Dermis blood vessel endothelial cell (primary cell): ENCODE measurements around the gene ELMO1. TPM values are rescaled to one million over a fixed set of nuclear protein-coding genes. Genes with fewer than 3 reads are reported as not detected.

ENCODE experiments used
- DNase-seq: peaks from one replicate; pipeline ENCODE4 v3.0.0; 2010
- total RNA-seq: library from RNA; depleted of rRNA; stranded (reverse); fragments of >200 nt; gene quantifications from 2 replicates; pipeline ENCODE4 v1.2.3, GENCODE V29; 2014

Gene ELMO1
- total RNA-seq, 1 donor from 2014 or later: 109 TPM

DNA sequence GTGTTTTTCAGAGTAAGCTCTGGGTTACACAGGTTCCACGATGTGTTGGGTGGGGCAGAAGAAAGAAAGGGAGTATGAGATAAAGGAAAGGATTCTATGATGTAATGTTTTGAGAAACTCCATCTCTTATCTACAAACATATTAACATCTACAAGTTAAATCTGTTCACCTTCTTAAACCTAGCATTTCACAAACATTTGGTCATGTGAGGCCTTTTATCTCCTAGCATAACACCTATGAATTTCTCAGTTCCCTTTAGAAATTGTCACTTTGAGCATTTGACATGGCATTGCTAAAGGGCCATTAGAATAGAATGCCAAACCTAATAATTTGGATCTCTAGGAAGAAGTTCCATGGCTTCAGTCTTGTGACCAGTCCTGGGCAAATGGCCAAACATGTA, 507.3 kb downstream of the ELMO1 start:
- no peak for DNase-seq

DNA sequence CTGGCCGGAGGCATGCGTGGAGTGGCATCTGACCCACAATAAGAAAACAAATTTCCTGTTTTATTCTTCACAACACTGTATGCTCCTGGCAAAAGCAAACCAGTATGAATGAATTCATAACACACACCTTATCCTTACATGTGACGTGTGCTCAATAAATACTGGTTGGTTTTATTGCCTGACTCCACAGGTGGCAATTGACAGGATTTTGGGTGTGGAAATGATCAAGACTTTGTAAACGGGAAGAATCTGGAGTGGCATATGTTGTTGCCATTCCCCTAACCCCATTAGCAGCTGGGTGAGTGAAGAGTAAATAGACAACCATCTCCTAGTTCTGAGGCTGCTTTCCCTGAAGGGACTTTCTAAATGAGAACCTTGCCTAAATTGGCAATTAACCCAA, 508.8 kb downstream of the ELMO1 start:
- no peak for DNase-seq

DNA sequence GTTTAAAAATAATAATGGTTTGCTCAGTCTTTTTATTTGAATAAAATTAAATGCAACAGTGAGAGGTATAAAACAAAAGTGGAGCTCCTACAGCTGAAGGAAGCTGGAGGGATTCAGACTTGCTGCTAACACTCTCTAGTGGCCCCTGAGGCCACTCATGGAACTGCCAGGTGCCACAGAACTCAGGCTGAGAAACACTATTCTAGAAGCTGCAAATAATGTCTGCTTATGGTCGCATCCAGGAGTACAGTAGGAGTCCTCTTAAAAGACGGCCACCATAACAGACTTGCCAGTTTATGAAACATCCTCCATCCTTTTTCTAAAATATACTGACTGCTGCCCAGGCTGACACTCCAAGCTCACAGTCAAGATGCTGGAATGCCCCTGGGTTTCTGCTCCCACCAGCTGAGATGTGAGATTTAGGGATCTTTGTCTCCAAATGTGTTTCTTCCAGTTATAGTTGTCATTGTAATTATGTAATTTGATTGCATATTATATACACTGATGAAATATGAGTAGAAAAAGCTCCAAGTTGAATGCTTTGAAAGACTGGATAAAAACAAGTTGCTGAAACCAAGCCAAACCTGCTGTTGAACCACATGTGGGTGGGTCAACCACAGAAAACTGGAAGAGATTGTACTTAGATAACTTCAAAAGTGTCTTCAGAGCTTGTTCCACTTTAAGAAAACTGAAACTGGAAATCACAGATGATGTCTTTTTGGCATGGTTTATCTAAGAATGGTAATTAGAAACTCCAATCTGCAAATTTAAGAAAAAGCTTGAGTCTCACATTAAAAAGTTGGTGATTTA, 510.7 kb downstream of the ELMO1 start:
- DNase-seq: no peak

DNA sequence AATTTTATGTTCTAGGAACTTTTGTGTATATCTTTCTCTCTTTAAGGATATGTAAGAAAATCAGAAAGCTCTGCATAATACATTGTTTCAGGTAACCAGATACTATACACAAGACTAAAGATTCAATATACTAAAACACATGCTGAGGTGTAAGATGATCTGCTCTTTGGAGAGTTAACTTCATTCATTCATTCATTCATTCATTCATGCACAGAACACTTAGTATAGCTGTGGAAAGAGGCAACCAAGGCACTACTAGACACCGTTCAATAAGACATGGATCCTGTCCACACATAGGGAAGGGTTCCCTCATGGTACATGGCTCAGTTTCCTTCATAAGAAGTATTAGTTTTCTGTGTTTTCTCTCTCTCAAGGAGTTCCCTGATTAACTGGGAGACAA, 516.8 kb downstream of the ELMO1 start:
- no peak for DNase-seq

DNA sequence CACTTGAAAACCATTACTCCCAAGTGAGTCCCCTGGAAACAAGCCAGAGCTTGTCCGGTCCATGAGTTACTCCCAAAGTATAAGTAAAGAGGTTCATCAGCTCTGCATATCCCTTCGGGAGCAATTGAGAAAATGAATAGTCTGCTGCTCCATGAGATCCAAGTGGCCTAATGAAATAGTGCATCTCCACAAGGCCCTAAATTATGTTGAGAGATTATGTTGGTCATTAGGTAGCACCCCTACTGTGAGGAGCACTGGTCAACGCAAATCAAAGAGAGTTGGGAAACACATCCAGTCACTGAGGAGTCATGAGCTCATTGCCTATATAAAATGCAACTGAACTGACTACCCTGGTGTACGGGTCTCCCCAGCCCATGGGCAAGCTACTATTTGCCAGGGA, 518.9 kb downstream of the ELMO1 start:
- DNase-seq: no peak

DNA sequence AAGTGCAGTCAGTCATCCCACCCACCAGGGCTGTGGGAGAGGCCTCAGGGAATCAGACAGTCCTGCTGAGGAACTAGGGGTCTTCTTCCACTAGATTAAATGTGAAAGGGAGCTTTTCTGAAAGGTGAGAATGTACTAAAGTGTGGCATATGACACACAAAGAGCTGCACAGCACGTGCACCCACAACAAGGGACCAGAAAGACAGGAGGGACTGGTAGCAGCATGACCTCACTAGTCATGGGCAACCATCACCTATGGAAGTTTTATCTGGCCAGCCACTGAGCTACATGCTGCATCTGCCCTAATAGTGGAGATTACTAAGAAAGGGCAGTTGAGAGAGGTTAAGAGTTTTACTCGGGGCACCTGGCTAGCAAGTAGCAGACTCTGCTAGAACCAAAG, 519.9 kb downstream of the ELMO1 start:
- DNase-seq: no peak

DNA sequence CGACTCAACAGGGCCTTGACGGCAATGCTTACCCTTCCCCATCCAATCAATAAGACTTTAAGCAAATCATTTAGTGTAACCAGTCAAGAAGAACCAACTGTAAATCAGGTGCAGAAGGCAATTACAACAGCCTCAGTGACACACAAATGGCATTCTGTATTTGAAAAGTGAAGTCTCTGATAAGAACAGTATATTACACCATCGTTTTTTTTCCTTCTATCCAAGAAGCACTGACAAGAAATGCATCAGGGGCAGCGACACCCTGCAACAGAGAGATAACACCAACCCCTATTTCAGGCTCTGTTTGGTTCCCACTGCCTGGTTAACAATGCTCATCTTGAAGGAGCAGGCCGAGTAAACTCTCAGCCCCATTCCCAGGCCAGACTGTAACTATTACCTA, 520.4 kb downstream of the ELMO1 start:
- DNase-seq: no peak

DNA sequence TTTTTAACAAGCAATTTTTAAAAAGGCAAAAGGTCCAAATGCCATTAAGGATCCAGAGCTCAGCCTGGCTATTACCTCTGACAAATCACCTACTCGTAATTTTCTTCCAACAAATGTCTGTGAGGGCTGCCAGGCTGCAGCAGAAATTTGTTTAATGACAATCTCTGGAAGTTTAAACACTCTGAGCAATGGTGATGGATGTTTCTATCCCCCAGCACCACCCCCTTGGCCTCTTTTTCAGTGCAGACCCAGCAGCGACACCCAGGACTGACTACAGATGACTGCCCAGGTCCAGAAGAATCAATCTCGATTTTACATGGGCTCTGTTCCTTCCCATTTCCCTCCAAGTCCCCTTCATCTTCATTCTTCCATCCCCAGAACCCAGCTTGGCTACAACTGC, 523.0 kb downstream of the ELMO1 start:
- DNase-seq: no peak

DNA sequence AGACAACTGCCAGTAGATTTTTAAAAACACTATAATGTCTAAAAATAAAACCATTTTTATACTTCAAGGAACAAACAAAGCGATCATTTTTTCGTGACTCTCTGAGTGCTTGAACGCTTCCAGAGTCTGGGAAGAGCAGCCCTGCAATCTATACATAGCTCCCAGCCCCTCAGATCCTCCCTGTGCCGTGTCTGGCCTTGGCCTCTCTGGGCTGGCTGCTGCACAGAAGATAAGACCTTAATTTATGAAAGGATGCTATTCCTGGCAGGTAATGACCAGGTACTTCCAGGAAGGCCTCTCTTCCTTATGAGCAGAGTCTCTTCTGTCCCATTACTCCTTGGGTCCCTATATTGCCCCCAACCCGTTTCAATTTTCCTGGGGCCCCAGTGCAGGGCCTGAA, 523.5 kb downstream of the ELMO1 start:
- DNase-seq: no peak

DNA sequence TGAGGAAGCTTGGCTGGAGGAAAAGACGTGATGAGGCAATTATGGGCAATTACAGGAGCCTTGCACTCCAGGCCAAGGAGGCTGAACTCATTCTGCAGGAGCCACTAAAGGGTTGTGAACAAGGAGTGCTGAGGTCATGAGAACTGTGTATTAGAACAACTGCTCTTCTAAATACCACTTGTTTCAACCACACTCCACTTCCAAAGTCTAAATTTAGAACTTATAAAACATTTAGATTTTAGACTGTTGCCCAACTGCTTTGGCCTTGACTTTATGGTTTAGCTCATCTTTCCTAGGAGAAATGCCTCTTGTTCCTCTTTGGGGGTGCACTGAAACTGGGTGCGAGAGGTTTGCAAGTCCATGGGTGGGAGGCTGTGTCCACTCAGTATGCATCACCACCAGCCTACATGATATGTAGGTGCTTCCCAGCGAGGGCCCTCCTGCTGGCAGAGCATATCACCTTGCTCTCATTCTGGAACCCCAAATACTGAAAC, 524.7 kb downstream of the ELMO1 start:
- DNase-seq: no peak

DNA sequence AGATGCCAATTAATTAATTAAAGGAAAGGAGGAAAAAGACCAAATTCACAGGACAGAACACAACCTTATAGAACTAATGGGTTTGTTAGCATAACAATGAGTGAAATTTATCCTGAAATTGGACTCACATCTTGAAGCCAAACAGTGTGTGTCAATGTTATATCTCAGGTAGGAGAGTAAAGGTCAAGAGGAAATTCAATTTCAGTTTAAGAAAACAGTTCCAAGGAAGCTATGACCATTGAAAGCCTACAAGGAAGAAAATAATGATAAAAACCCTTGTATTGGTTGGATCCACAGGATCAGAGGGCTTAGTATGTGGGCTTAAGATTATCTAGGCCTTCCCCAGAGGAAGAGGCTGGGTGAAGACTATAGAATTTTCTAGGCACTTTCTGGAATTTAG, 525.5 kb downstream of the ELMO1 start:
- no peak for DNase-seq

DNA sequence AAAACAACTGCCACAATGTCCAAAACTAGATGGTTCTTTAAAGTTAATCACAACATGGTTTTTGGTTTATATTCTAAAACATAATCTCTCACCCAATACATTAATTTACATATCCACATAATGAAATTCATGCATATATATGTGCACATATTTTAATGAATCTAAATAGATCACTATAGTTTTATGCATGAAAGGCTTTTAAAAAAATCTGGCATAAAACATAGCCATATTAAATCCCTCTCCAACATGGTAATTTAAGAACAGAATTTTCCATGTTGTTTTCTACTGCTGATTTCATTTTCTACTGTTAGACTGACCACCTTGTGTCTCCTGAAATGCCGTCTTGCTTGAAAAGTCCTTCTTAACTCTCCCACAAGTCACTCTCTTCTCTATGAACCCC, 528.2 kb downstream of the ELMO1 start:
- no peak for DNase-seq

DNA sequence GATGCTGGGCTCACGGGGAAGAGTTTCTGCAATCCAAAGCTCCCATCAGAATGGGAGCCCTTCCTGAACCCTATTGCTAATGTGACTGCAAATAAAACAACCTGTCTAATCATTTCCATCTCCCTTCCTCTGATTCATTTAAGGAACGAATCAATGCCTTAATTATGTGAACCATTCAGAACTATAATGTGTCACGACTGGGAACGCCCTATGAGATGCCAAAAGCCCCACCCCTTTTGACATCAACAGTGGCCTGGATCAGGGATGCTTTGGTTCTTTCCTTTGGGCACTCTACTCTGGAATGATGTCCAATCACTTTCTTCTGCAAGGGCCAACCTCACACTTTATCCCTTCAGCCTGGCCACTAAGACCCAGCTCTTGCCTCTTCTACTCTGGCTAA, 528.9 kb downstream of the ELMO1 start:
- DNase-seq: no peak

DNA sequence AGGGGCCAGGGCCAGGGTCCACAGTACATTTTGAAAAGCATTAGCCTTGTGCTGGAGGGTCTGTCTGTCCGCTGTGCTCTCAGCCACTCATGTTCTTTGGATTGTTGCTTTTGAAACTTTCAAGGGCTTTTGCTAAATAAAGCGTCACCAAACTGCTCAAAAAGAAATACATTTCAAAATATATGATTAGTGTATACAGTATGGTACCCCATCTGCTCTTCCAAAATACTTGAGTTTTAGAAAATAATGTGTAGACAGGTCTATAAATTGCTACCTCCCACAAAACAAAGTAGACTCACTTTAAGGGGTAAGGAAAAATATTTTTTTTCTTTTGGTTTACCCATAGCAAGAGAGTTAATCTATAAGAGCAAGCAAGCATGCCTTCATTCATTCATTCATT, 530.1 kb downstream of the ELMO1 start:
- DNase-seq: no peak

DNA sequence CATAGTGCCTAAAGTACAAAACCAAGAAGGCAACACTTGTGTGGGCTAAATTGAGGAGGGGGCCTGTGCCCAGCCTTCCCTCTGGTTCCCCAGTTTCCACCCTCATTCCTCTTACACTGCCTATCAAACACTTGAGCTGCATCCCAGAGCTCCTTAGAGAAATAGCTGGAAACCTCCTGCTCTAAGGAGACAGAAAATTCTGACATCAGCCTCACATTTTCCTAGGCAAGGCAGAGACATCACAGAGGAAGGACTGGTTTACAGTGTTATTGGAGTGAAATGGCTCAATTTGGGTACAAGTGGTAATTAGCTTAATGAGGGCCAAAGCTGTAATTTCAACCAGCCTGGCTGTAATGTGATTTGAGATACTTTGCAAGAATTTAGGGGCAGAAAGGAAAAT, 532.0 kb downstream of the ELMO1 start:
- DNase-seq: no peak

DNA sequence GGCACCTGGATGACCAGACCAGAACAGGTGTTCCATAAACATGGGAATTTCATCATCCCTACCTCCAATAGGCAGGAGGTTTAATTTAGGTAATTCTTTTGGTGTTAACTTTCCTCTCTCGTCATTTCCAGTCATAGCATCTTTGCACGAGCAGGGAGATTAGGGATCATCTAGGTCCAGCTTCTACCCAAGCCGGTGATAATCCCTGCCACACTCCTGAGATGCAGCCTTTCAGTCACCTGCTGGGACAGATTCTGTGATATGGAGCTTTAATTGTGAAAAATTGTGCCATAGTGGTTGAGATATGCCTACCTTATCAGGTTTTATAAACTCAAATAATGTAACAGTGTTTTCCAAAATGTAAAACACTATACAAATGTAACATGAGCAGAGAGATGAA, 532.5 kb downstream of the ELMO1 start:
- no peak for DNase-seq

DNA sequence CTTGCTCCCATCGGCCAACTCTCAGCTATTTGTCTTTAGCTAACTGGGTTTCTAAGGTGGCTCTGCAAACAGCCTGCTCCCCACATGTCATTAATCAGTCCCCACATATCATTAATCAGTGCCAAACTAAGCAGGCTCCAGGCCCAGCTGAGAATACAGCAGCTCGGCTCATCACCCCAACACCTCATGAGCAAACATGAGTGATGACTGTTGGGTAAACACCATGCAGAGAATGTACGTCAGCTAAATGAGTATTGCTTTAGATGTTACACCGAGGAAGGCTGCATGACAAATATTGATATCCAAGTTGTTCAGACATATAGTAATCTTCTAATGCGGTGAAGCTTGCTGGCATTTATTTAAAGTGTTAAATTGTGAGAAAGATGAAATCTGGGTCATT, 536.9 kb downstream of the ELMO1 start:
- no peak for DNase-seq

DNA sequence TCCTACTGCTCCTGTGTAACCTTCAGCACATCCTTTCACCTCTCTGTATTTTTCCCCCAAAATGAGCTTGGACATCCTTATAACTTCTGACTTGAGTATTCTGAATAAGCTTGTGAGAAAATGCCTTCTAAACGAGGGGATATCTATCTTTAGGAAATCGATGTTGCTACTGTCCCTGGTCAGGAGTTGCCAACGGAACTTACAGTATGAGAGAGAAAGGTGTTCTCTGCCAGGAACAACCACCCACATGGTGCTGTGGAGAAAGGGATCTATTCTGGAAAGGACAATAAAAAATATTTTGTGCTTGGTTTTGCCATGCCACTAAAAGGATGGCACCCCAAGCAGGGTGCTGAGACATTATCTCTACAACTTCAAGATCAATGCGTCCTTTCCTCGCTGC, 537.8 kb downstream of the ELMO1 start:
- no peak for DNase-seq

DNA sequence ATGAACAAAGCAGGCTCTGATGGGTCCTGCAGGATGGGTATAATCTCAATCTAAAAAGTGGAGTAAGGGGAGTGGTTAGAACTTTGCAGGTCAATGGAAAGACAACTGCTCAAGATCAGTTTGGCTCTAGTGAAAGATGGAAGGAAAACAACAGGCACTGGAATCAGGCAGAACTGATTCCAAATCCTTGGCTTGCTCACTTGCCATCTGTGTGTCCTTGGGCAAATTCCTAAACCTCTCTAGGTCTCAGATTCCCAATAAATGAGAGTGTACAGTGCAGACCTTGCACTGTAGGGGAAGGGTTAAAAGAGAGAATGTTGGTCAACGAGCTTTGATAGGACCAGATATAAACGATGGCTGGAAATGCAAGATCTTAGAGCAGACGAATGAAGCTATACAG, 538.3 kb downstream of the ELMO1 start:
- DNase-seq: no peak

DNA sequence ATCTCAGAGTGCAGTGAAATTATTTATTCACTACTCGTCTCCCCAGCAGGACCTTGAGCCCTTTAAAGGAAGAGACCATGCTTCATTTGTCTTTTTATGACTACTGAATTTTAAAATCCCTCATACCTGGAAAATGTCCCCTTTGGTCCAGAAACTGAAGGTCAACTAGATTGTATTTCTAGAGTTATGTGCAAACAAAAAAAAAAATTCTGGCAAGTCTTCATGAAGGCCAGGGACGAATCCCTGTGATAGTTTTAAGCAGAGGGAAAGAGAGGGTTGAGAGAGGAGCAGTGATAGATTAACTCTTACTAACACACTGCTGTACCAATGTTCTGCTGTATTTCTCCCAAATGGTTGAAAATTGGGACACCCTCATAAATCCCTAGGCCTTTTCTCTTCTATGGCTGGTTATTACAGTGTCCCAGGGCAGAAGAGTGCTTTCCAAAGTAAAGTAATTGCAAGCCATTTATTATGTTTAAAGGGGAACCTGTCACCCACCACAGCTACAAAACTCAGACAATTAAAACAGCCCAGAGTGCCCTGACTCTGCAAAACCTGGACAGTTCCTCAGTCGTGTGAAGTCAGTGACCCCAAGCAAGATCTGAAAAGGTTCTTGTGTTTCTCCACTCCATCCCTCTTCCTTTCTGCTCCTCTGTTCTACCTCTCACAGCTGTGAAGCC, 541.6 kb downstream of the ELMO1 start:
- DNase-seq: no peak

DNA sequence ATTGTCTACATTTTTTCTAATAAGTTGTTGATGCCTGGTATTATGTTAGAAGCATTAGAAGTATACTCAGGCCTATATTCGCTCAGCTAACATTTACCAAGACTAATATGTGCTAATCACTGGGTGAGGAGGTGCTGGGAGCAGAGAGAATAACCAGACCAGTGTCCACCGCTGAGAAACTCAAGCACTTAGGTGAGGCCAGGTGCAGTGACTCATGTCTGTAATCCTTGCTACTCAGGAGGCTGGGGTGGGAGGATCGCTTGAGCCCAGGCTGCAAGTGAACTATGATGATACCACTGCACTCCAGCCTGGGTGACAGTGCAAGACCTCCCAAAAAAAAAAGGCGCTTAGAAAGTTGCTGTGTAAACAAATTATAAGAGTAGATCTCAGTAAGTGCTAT, 542.2 kb downstream of the ELMO1 start:
- DNase-seq: no peak

DNA sequence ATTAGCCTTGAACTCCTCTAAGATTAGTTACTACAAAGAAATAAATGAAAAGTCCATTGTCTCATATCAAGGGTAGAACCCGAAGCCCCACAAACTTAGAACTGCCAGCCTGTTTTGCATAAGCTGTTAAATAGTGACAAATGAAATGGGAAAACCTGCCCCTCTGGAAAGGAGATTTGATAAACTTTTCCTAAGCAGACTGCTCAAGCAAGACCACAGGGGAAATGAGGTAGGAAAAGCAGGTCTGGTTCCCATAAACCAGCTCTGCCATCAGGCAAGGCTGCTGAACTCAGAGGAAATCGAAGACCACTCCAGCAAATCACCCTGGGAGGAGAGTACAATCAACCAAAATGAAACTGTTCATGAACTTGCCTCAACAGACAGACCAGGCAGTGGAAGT, 542.8 kb downstream of the ELMO1 start:
- no peak for DNase-seq

DNA sequence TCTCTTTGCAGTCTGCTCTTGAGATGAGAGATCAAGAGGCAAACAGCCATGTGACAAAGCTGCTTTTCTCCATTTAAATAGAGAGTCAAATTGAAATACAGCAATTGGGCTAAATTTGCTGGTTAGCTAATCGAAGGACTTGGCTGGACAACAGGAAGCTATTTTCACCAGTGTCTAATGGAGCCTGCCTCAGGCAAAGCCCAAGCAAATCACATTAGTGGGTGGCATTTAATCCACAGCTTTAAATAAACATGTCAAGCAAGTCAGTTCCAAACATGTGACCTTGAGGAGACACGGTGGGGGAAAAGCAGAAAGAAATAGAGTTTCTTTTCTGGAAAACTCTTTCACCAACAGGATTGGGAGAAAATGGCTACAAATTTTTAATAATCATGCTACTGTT, 543.9 kb downstream of the ELMO1 start:
- no peak for DNase-seq

DNA sequence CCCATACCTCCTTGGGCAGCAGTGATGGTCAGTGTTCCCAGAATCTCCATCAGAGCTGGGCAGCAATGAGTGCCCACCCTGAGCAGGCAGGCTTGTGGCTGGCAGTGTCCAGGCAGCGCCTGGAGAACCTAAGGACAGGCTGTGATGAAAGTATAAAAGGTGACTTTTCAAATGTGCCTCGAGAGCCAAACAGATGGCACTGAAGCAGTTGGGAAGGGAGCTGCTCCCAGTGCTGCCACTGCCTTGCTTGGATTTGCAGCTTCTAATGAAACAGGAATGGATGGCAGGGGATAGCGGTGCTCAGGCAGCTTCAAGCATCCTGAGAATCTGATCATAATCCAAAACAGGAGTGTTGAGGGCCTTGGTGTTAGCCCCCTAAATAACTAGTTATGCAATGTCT, 544.6 kb downstream of the ELMO1 start:
- DNase-seq: no peak
